SK-N-MC (cell line): ENCODE data around the gene DNAJC2.
"Not testable (repeated sequence)": the region's sequence is repeated elsewhere in the genome, so short reads cannot be mapped to it uniquely, and the experiment has no call there.

Experiments used
- EZH2 ChIP-seq: fragments of 200-600 bp; sonication (generic); IDR thresholded peaks from one replicate; pipeline ENCODE4 v1.6.1; 2017; ENCODE audit warnings: antibody characterized with exemption
- POLR2AphosphoS5 ChIP-seq: IDR thresholded peaks from 2 replicates; pipeline ENCODE4 v1.6.1; 2012; ENCODE audit warnings: mild to moderate bottlenecking, low read depth, low read length, borderline replicate concordance

DNA sequence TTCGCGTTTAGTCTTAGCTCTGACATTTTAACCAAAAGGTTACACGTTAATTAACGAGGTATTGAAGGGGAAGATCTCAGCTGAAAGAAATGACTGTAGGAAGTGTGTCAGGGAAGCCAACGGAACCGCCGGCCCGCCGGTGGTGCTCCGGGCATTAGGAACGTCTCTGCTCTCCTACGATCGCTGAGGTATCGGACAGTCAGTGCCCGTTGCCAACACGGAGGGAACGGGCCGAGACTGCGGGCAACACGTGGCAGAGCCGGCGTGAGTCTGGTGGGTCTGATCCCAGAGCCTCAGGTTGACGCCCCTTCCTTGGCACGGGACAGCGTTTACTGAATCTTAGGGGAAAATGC, 63.8 kb downstream of the DNAJC2 start:
- not testable (repeated sequence) for TF ChIP-seq POLR2AphosphoS5, EZH2
